ENCODE results near the gene C2orf72.
"Not testable (repeated sequence)": the region's sequence is repeated elsewhere in the genome, so short reads cannot be mapped to it uniquely, and the experiment has no call there.

Gene C2orf72

DNA sequence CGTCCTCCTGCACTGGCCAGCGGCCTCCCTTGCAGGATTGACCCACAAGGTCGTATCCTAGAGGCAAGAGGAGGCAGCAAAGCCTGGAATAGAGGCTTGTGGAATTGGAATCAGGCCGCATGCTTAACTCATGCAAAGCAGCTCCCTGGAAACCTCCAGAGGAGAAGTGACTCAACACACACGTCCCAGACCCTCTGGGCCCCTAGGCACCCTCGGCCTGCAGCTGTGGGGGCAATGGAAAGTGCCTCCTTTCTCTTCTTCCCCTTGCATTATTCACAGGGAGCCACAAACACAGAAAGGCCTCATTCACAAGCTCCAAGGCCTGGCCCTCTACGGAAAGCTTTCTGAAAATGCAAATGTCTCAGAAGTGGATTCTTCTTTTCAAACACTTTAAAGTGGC is 21.8 kb upstream of the C2orf72 start:
- DNase-seq, result no peak

DNA sequence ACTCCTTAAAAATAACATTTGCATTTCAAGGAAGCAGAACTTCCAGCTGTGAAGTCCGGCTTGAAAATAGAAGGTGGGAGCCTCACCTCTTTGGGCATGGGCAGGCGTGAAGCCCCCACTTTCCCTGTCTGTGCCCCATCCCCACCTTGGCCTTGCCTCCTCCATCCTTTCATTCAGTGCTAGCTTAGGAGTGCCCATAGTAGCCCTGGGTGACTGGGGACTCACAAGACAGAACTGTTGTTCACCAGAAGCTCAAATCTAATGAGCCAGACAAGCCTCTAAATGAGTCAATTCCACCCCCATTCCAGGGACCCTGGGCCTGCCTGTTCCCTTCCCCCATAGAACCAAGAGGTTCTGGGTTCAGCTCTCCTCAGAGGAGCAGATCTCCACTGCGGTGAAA is 21.4 kb upstream of the C2orf72 start:
- DNase-seq, result no peak

DNA sequence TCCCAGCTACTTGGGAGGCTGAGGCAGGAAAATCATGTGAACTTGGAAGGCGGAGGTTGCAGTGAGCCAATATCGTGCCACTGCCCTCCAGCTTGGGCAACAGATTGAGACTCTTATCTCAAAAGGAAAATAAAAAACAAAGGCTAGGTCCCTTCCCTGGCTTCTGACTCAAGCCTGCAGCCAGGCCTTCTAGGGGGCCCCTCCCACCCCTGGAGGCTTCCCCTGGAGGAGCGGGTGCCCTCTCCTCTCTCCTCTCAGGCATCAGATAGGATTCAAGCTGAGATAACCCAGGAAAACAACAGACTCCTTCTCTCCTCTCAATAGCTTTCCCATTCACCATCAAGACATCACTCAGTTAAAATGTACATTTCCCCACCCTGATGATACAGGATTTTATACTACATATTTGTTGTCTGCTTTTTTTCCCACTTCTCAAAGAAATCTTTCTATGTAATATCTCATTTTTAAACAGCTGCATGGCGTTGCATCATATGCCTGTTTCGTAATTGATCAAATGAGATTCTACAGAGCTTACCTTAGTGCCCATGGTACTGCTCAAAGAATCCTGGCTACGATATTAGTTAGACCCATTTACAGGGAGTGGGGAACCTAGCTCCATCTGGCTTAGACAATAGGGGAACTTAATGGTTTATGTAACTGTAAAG is 20.6 kb upstream of the C2orf72 start:
- no peak for DNase-seq

DNA sequence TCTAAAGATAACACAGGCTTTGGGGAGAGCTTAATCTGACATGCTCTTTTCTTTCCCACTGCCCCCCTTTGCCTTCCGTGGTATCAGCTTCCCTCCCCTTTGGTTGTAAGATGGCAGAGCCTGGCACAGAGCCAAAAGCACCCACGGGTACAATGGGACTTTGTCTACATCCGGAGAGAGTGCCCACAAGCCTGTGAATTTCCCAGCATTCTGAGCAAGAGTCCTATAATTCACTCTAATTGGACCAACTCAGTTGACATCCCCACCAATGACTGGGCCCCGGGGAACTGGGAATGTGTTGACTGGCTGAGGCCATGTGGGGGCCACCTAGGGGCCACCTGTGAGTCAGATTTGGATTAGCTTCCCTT is 20.1 kb upstream of the C2orf72 start:
- DNase-seq, result no peak

GRCh38 chr2:231018184-231018583 is 19.1 kb upstream of the C2orf72 start:
- DNase-seq, result no peak

- DNase-seq, result not testable (repeated sequence)
Observed at GRCh38 chr2:231025059-231025458, 12.3 kb upstream of the C2orf72 start.

DNA sequence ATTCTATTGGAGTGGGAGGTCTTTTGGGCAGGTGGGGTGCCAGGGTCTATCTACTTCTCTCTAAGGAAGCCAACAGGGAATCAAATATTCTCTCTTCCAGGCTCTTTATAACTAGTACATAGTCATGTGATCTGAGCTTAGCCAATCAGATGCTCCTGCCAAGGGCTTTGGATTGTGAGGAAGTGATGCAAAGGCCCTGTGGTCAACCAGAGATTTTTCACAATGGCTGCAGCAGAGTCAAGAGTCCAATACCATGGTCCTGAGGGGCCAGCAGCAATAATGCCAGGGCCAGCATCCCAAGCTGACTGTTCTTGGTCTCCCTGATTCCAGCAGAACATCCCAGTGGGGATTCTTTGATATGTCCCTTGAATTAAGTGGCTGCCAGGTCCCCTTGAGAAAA is 8.4 kb upstream of the C2orf72 start:
- DNase-seq, result no peak

DNA sequence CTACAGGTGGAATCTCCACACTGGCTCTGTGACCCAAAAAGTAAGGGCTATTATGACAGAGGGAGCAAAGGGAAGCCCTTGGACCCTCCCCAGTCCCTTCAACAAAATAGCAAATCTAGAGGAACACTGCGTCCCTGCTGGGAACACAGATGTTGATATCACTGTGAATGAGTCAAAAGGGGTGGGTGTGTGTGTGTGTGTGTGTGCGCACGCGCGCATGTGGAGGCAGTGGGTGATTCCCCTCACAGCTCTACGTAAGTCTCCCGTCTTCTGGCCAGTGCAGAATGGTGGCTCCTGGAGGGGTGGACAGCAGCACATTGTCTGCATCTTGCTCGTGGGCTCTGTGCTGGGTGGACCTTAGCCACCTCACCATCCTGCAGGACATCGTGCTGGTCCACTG is 7.8 kb upstream of the C2orf72 start:
- DNase-seq, result no peak

DNA sequence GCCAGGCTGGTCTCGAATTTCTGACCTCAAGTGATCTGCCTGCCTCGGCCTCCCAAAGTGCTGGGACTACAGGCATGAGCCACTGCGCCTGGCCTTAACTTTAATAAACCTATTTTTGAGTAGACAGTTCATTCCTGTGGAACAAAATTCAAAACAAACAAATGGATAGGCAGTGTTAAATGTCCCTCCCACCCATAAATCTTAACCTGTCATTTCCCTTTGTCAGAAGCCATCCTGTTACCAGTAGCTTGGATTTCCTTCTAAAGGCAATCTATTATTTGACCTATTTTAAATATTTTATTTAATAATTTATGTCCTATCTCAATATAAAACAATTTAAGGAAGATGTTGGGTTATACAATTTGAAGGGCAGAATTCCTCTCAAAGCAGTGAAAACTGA is 6.6 kb upstream of the C2orf72 start:
- DNase-seq, result no peak

DNA sequence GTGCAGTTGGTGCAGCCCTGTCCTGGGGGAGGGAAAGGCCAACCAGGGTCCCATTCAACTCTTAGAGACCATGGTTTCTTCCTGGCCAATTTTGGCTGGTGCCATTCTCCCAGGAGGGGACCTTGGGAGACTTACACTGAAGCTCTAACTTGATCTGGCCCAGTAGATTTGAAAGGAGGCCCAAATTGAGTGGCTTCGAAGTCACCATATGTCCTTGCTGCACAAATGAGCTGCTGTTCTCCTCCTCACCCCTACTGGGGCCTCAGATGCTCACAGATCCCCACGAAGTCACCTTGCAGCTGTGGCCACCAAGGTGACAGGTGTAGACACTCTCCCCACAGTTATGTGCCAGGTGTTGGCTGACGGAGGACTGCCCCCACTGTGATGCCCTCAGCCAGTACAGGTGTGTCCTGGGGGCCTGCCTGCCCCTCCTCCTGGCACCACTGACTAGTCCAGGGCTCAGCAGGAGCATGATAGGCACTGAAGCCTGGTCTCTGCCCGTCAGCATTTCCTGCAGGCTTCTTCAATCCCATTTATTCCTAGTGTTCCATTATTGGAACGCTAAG is 4.7 kb upstream of the C2orf72 start:
- DNase-seq, result no peak

DNA sequence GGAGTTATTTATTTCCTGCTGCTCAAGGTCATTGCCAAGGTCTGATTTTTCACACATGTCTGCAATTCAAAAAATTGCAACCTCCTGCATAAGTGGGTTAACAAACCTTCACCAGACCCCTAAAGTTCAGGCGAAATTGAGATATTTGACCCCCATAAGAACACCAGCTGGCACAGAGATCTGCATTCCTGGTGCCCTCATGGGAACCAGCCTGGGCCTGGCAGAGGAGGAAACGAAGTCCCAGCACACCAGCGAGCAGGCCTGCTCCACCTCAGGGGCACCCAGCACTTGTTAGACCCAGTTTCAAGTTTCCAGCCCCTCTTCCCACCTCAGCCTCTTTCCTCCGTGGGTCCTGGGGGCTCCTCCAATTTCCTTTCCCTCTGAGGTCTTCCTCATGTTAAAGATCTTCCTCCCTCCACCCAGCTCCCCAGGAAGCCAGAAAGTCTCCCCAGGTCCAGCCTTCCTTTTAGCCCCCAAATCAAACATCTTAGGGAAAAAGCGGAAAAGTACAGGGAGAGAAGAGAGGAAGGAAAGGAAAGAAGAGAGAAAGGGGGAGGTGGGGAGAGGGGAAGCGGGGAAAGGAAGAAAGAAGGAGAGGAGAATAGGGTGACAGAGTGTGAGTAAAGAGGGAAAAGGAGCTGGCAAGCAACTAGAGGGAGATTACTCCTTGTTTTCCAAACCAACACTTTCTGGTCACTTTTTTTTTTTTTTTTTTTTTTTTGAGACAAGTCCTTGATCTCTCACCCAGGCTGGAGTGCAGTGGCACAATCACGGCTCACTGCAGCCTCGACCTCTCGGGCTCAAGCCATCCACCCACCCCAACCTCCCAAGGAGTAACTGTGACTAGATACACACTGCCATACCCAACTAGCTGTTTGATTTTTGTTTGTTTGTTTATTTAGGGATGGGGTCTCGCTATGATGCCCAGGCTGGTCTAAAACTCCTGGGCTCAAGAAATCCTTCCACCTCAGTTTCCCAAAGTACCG is 3.9 kb upstream of the C2orf72 start:
- DNase-seq, result no peak

GRCh38 chr2:231034291-231034882 is 2.9 kb upstream of the C2orf72 start:
- no peak for DNase-seq

DNA sequence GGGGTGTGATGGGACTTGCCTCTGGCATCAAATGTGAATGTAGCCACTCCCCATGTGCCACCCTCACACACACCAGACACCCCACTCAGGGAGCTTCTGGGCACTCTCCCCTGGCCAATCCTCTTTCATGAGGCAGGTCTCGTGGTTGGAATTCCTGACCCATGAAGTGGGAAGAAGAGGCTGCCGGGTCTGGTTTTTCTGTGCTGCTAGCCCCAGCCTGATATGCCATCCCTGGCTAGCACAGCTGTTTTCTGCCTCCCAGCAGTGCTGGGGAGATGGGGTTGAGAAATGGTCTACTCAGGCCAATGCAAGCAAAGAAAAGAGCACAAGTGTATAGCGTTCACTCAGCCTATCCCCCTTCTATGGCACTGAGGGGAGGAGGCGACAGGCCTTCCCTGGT is 1.2 kb upstream of the C2orf72 start:
- DNase-seq, result no peak

GRCh38 chr2:231036578-231037106 is 681 bp upstream of the C2orf72 start:
- DNase-seq, result no peak

DNA sequence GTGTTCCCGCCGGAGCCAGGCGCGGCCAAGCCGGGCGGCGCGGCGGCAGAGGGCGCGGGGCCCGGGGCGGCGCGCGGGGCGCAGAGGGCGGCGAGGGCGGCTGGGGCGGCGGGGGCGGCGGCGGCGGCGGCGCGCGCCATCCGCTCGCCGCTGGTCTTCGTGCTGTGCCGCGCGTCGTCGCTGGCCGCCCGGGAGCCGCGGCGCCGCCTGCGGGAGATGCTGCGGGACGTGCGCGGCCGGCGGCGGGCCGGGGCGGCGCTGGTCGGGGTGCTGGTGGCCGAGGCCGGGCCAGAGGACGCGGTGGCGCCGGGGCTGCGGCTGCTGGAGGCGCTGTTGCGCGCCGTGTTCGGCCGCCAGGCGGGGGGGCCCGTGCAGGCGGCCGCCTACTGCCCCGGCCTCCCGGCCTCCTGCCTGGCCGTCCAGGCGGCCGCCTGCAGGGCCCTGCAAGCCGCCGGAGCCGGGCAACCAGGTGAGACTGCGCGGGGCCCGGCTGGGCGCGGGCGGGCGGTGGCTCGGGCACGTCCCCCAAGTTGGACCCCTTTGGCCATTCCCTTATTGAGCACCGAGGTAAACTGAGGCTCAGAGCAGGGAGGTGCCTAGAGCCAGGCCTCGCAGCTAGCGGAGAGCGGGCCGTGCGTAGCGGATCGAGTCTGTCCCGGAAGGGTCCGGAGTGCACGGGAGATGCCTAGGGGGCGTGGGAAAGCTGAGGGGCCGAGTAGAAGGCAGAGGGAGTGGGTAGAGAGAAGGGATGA is 584 bp downstream of the C2orf72 start:
- no peak for DNase-seq

DNA sequence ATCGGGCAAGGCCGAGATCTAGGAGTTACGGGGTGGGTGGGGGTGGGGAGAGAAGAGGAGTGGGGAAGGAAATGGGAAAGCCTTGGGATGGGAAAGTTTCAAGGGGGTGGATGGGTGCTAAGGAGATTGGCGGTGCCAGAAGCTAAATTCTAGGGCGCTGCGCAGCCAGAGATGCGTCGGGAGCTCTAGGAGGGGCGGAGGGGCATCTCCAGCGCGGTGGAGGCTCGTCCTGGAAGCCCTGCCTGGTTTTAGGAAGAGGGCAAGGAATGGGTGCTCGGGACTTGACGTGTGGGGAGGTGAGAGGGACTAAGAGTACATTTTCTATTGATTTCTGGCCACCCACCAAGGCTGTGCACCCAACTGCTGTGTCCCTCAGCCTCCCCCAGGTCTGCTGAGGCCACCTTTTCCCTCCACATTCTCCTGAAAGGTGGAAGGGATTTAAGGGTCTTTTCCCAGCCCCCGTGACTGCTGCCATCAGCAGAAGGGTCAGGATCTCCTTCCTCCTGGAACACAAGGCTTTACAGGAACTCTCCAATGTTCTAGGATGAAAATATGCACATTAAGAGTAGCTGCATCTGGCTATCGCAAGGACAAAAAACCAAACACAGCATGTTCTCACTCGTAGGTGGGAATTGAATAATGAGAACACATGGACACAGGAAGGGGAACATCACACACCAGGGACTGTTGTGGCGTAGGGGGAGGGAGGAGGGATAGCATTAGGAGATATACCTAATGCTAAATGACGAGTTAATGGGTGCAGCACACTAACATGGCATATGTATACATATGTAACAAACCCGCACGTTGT is 1.4 kb downstream of the C2orf72 start:
- no peak for DNase-seq

GRCh38 chr2:231039294-231039664 is 2.0 kb downstream of the C2orf72 start:
- DNase-seq, result no peak

DNA sequence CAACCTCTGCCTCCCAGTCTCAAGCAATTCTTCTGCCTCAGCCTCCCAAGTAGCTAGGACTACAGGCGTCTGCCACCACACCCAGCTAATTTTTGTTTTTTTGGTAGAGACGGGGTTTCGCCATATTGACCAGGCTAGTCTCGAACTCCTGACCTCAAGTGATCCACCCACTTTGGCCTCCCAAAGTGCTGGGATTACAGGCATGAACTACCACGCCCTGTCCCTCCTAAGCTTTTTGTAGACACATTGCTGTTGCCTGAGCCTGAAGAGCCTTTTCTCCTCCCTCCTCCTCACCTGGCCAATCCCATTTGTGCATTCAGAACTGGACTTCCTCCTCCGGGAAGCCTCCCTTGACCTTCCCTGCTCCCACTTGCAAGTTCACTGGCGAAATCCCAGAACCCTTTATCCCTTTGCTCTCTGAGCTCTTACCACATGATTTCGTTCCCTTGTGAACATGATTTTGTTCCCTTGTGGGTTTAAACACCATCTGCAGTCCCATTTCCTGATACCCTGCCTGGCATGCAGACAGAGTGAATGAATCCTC is 2.6 kb downstream of the C2orf72 start:
- DNase-seq, result no peak

- no peak for DNase-seq
Observed at GRCh38 chr2:231041061-231041689, 3.9 kb downstream of the C2orf72 start.

DNA sequence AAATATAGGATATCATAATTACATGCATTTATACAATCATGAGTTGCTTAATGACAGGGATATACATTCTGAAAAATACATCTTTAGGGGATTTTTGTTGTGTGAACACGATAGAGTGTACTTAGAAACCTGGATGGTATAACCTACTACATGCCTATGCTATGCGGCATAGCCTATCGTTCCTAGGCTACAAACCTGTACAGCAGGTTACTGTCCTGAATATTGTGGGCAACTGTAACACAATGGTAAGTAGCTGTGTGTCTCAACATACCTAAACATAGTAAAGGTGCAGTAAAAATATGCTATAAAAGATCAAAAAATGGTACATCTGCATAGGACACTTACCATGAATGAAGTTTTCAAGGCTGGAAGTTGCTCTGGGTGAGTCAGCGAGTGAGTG is 6.5 kb downstream of the C2orf72 start:
- DNase-seq, result no peak

- DNase-seq, result no peak
Observed at GRCh38 chr2:231046916-231047273, 9.6 kb downstream of the C2orf72 start.
